WTC11 (cell line): ENCODE data around the gene EML4. TPM values are rescaled to one million over a fixed set of nuclear protein-coding genes. Genes with fewer than 3 reads are reported as not detected.
A peak's percentile ranks its signal among the peaks of the same experiment; 100 is the strongest.

Experiments
- ATAC-seq: fragments of 200-7000 bp; cut with Tn5 transposase; 2 replicates; pipeline ENCODE4 v1.10.0; 2021; ENCODE audit warnings: mild to moderate bottlenecking, moderate library complexity
- CTCF ChIA-PET: fragments of 300-600 bp; sonication (Branson Sonifier 250); formaldehyde crosslinking; loops from one replicate; lab custom pipeline; 2021; ENCODE audit warnings: antibody characterized with exemption; lab: Charles Lee
- POLR2A ChIA-PET: fragments of 350-600 bp; sonication (Branson Sonifier 250); formaldehyde crosslinking; loops from one replicate; lab custom pipeline; 2021; ENCODE audit warnings: antibody characterized with exemption; lab: Charles Lee
- DNase-seq: peaks from one replicate; pipeline ENCODE4 v3.0.0; 2021; ENCODE audit warnings: low spot score
- H3K27ac Mint-ChIP-seq: 2 replicates; pipeline ENCODE4 v1.8.0; 2021; ENCODE audit warnings: mixed read lengths
- H3K27me3 Mint-ChIP-seq: 2 replicates; pipeline ENCODE4 v1.8.0; 2021; ENCODE audit warnings: low read depth, mild to moderate bottlenecking, moderate library complexity, mixed read lengths
- H3K36me3 Mint-ChIP-seq: 2 replicates; pipeline ENCODE4 v1.8.0; 2021; ENCODE audit warnings: mixed read lengths
- H3K4me1 Mint-ChIP-seq: 2 replicates; pipeline ENCODE4 v1.8.0; 2022; ENCODE audit warnings: mixed read lengths
- H3K4me3 Mint-ChIP-seq: 2 replicates; pipeline ENCODE4 v1.8.0; 2021; ENCODE audit warnings: mild to moderate bottlenecking, moderate library complexity, mixed read lengths
- H3K9me3 Mint-ChIP-seq: 2 replicates; pipeline ENCODE4 v1.8.0; 2021; ENCODE audit warnings: mixed read lengths
- CREM ChIP-seq: sonication (generic); formaldehyde crosslinking; IDR thresholded peaks from 2 replicates; pipeline ENCODE4 v1.8.1; 2022; ENCODE audit warnings: mild to moderate bottlenecking, missing genetic modification reagents, moderate library complexity
- FOXJ3 ChIP-seq: sonication (generic); formaldehyde crosslinking; IDR thresholded peaks from 2 replicates; pipeline ENCODE4 v1.9.0; 2021; ENCODE audit warnings: missing genetic modification reagents, mild to moderate bottlenecking, borderline replicate concordance
- FOXK1 ChIP-seq: sonication (generic); formaldehyde crosslinking; IDR thresholded peaks from 2 replicates; pipeline ENCODE4 v1.8.0; 2022; ENCODE audit warnings: mild to moderate bottlenecking, moderate library complexity, missing genetic modification reagents
- FOXP1 ChIP-seq: sonication (generic); formaldehyde crosslinking; IDR thresholded peaks from 2 replicates; pipeline ENCODE4 v1.8.0; 2022; ENCODE audit warnings: missing genetic modification reagents, mild to moderate bottlenecking, moderate library complexity, borderline replicate concordance
- JUN ChIP-seq: sonication (generic); formaldehyde crosslinking; IDR thresholded peaks from 2 replicates; pipeline ENCODE4 v1.8.0; 2023; ENCODE audit warnings: mild to moderate bottlenecking, missing genetic modification reagents
- NR1H2 ChIP-seq: sonication (generic); formaldehyde crosslinking; IDR thresholded peaks from 2 replicates; pipeline ENCODE4 v1.9.0; 2021; ENCODE audit warnings: mild to moderate bottlenecking, moderate library complexity, missing genetic modification reagents
- NR3C1 ChIP-seq: sonication (generic); formaldehyde crosslinking; conservative IDR thresholded peaks from 2 replicates; pipeline ENCODE4 v1.8.1; 2023; ENCODE audit warnings: low read depth, mild to moderate bottlenecking, missing genetic modification reagents
- OVOL2 ChIP-seq: fragments of 250-450 bp; sonication (Bioruptor Pico); IDR thresholded peaks from 2 replicates; pipeline ENCODE4 v1.9.0; 2021; ENCODE audit warnings: mild to moderate bottlenecking, borderline replicate concordance
- PRRX2 ChIP-seq: fragments of 250-450 bp; sonication (Bioruptor Pico); IDR thresholded peaks from 2 replicates; pipeline ENCODE4 v1.8.0; 2021; ENCODE audit warnings: mild to moderate bottlenecking
- SOX15 ChIP-seq: fragments of 250-450 bp; sonication (Bioruptor Pico); IDR thresholded peaks from 2 replicates; pipeline ENCODE4 v1.9.0; 2021; ENCODE audit warnings: mild to moderate bottlenecking
- ZNF317 ChIP-seq: sonication (generic); formaldehyde crosslinking; IDR thresholded peaks from 2 replicates; pipeline ENCODE4 v1.8.1; 2023; ENCODE audit warnings: low read depth, mild to moderate bottlenecking, moderate library complexity, missing genetic modification reagents, borderline replicate concordance
- ZNF671 ChIP-seq: fragments of 250-450 bp; sonication (Bioruptor Pico); IDR thresholded peaks from 2 replicates; pipeline ENCODE4 v1.8.0; 2021; ENCODE audit warnings: mild to moderate bottlenecking
- total RNA-seq: library from RNA; stranded (reverse); gene quantifications from 3 replicates; pipeline ENCODE4 v1.2.3, GENCODE V29; 2021
- TF ChIP-seq, protein P1 (sequence below): sonication (generic); formaldehyde crosslinking; IDR thresholded peaks from 2 replicates; pipeline ENCODE4 v1.8.0; 2022; ENCODE audit warnings: mild to moderate bottlenecking, missing genetic modification reagents
- TF ChIP-seq, protein P2 (sequence below): fragments of 250-450 bp; sonication (Bioruptor Pico); IDR thresholded peaks from 2 replicates; pipeline ENCODE4 v1.8.0; 2021; ENCODE audit warnings: mild to moderate bottlenecking
- TF ChIP-seq, protein P3 (sequence below): sonication (generic); formaldehyde crosslinking; IDR thresholded peaks from 2 replicates; pipeline ENCODE4 v1.8.1; 2023; ENCODE audit warnings: mild to moderate bottlenecking, missing genetic modification reagents, borderline replicate concordance
- TF ChIP-seq, protein P4 (sequence below): fragments of 250-450 bp; sonication (Bioruptor Pico); IDR thresholded peaks from 2 replicates; pipeline ENCODE4 v1.9.0; 2021; ENCODE audit warnings: mild to moderate bottlenecking
- TF ChIP-seq, protein P5 (sequence below): sonication (generic); formaldehyde crosslinking; conservative IDR thresholded peaks from 2 replicates; pipeline ENCODE4 v1.8.1; 2022; ENCODE audit warnings: mild to moderate bottlenecking, missing genetic modification reagents
- TF ChIP-seq, protein P6 (sequence below): sonication (generic); formaldehyde crosslinking; IDR thresholded peaks from 2 replicates; pipeline ENCODE4 v1.8.1; 2022; ENCODE audit warnings: low read depth, mild to moderate bottlenecking, moderate library complexity, missing genetic modification reagents, borderline replicate concordance
- TF ChIP-seq, protein P7 (sequence below): fragments of 250-450 bp; sonication (Bioruptor Pico); IDR thresholded peaks from 2 replicates; pipeline ENCODE4 v2.1.2; 2022; ENCODE audit warnings: mild to moderate bottlenecking, moderate library complexity
- TF ChIP-seq, protein P8 (sequence below): fragments of 250-450 bp; sonication (Bioruptor Pico); conservative IDR thresholded peaks from 2 replicates; pipeline ENCODE4 v1.9.0; 2021; ENCODE audit warnings: mild to moderate bottlenecking

Gene EML4
- total RNA-seq, 1 experiment from 2014 or later: 89.9 TPM

DNA sequence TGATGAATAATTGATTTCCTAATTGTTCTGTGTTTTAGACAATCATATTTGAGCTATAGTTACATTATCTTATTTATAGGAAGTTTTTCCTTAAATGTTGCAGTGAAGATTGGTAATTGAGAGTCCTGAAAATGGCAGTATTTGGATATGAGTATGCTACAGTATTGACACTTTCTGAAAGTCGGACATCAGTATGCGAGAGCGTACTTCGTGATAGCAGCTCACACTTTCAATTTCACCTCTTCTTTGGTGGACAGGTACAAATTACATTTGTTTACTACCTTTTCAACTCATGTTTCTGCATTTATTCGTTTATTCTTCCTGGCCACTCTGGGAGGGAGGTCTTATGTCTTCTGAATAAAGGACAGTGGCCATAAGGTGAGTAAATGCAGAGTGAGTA, 38.7 kb downstream of the EML4 start (continued):
- TF ChIP-seq, protein P1, sequence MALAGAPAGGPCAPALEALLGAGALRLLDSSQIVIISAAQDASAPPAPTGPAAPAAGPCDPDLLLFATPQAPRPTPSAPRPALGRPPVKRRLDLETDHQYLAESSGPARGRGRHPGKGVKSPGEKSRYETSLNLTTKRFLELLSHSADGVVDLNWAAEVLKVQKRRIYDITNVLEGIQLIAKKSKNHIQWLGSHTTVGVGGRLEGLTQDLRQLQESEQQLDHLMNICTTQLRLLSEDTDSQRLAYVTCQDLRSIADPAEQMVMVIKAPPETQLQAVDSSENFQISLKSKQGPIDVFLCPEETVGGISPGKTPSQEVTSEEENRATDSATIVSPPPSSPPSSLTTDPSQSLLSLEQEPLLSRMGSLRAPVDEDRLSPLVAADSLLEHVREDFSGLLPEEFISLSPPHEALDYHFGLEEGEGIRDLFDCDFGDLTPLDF (CRISPR knock-in tag): no peak
- TF ChIP-seq, protein P2, sequence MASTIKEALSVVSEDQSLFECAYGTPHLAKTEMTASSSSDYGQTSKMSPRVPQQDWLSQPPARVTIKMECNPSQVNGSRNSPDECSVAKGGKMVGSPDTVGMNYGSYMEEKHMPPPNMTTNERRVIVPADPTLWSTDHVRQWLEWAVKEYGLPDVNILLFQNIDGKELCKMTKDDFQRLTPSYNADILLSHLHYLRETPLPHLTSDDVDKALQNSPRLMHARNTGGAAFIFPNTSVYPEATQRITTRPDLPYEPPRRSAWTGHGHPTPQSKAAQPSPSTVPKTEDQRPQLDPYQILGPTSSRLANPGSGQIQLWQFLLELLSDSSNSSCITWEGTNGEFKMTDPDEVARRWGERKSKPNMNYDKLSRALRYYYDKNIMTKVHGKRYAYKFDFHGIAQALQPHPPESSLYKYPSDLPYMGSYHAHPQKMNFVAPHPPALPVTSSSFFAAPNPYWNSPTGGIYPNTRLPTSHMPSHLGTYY (CRISPR knock-in tag): no peak
- TF ChIP-seq, protein P3, sequence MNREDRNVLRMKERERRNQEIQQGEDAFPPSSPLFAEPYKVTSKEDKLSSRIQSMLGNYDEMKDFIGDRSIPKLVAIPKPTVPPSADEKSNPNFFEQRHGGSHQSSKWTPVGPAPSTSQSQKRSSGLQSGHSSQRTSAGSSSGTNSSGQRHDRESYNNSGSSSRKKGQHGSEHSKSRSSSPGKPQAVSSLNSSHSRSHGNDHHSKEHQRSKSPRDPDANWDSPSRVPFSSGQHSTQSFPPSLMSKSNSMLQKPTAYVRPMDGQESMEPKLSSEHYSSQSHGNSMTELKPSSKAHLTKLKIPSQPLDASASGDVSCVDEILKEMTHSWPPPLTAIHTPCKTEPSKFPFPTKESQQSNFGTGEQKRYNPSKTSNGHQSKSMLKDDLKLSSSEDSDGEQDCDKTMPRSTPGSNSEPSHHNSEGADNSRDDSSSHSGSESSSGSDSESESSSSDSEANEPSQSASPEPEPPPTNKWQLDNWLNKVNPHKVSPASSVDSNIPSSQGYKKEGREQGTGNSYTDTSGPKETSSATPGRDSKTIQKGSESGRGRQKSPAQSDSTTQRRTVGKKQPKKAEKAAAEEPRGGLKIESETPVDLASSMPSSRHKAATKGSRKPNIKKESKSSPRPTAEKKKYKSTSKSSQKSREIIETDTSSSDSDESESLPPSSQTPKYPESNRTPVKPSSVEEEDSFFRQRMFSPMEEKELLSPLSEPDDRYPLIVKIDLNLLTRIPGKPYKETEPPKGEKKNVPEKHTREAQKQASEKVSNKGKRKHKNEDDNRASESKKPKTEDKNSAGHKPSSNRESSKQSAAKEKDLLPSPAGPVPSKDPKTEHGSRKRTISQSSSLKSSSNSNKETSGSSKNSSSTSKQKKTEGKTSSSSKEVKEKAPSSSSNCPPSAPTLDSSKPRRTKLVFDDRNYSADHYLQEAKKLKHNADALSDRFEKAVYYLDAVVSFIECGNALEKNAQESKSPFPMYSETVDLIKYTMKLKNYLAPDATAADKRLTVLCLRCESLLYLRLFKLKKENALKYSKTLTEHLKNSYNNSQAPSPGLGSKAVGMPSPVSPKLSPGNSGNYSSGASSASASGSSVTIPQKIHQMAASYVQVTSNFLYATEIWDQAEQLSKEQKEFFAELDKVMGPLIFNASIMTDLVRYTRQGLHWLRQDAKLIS: no peak
- no peak for TF ChIP-seq JUN (CRISPR knock-in tag)
- TF ChIP-seq, protein P4, sequence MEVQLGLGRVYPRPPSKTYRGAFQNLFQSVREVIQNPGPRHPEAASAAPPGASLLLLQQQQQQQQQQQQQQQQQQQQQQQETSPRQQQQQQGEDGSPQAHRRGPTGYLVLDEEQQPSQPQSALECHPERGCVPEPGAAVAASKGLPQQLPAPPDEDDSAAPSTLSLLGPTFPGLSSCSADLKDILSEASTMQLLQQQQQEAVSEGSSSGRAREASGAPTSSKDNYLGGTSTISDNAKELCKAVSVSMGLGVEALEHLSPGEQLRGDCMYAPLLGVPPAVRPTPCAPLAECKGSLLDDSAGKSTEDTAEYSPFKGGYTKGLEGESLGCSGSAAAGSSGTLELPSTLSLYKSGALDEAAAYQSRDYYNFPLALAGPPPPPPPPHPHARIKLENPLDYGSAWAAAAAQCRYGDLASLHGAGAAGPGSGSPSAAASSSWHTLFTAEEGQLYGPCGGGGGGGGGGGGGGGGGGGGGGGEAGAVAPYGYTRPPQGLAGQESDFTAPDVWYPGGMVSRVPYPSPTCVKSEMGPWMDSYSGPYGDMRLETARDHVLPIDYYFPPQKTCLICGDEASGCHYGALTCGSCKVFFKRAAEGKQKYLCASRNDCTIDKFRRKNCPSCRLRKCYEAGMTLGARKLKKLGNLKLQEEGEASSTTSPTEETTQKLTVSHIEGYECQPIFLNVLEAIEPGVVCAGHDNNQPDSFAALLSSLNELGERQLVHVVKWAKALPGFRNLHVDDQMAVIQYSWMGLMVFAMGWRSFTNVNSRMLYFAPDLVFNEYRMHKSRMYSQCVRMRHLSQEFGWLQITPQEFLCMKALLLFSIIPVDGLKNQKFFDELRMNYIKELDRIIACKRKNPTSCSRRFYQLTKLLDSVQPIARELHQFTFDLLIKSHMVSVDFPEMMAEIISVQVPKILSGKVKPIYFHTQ (CRISPR knock-in tag): no peak
- TF ChIP-seq ZNF671: no peak
- no peak for TF ChIP-seq OVOL2 (CRISPR knock-in tag)
- no peak for TF ChIP-seq NR3C1 (CRISPR knock-in tag)
- no peak for TF ChIP-seq ZNF317 (CRISPR knock-in tag)
- TF ChIP-seq, protein P5, sequence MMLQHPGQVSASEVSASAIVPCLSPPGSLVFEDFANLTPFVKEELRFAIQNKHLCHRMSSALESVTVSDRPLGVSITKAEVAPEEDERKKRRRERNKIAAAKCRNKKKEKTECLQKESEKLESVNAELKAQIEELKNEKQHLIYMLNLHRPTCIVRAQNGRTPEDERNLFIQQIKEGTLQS (CRISPR knock-in tag): no peak
- TF ChIP-seq, all 79 proteins: peak for 0

DNA sequence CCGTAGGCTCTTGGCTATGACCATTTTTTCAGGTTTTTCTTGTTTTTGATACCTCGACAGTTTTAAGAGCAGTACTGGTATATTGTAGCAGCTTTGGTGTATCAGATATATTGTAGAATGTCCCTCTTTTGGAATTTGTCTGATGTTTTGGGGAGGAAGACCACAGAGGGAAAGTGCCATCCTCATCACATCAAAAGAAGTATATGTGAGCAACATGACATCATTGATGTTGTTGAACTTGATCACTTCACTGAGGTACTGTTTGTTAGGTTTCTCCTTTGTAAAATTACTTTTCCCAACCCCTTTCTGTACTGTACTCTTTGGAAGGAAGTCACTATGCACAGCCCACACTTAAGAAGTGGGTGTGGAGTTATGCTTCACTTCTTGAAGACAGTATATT, 41.0 kb downstream of the EML4 start:
- Mint-ChIP-seq H3K4me1 (peaks cover 22% of the 10 kb centered on the region), H3K9me3 (no peaks in the 10 kb centered on the region), H3K36me3 (no peaks in the 10 kb centered on the region), H3K4me3 (no peak overlapping the region), H3K27ac (0 out of 2 replicates have a peak overlapping the region, but pooled peaks have one; percentile 39), H3K27me3 (no peaks in the 10 kb centered on the region)
- ChIA-PET POLR2A (no interaction called here), CTCF (no interaction called here)
- ATAC-seq: no peak
- TF ChIP-seq, protein P6, sequence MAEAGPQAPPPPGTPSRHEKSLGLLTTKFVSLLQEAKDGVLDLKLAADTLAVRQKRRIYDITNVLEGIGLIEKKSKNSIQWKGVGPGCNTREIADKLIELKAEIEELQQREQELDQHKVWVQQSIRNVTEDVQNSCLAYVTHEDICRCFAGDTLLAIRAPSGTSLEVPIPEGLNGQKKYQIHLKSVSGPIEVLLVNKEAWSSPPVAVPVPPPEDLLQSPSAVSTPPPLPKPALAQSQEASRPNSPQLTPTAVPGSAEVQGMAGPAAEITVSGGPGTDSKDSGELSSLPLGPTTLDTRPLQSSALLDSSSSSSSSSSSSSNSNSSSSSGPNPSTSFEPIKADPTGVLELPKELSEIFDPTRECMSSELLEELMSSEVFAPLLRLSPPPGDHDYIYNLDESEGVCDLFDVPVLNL: no peak
- TF ChIP-seq FOXP1 (CRISPR knock-in tag): no peak
- TF ChIP-seq, protein P7, sequence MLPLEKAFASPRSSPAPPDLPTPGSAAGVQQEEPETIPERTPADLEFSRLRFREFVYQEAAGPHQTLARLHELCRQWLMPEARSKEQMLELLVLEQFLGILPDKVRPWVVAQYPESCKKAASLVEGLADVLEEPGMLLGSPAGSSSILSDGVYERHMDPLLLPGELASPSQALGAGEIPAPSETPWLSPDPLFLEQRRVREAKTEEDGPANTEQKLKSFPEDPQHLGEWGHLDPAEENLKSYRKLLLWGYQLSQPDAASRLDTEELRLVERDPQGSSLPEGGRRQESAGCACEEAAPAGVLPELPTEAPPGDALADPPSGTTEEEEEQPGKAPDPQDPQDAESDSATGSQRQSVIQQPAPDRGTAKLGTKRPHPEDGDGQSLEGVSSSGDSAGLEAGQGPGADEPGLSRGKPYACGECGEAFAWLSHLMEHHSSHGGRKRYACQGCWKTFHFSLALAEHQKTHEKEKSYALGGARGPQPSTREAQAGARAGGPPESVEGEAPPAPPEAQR (CRISPR knock-in tag): no peak
- TF ChIP-seq FOXJ3 (CRISPR knock-in tag): no peak
- no peak for TF ChIP-seq SOX15 (CRISPR knock-in tag)
- TF ChIP-seq PRRX2: no peak
- TF ChIP-seq, protein P8, sequence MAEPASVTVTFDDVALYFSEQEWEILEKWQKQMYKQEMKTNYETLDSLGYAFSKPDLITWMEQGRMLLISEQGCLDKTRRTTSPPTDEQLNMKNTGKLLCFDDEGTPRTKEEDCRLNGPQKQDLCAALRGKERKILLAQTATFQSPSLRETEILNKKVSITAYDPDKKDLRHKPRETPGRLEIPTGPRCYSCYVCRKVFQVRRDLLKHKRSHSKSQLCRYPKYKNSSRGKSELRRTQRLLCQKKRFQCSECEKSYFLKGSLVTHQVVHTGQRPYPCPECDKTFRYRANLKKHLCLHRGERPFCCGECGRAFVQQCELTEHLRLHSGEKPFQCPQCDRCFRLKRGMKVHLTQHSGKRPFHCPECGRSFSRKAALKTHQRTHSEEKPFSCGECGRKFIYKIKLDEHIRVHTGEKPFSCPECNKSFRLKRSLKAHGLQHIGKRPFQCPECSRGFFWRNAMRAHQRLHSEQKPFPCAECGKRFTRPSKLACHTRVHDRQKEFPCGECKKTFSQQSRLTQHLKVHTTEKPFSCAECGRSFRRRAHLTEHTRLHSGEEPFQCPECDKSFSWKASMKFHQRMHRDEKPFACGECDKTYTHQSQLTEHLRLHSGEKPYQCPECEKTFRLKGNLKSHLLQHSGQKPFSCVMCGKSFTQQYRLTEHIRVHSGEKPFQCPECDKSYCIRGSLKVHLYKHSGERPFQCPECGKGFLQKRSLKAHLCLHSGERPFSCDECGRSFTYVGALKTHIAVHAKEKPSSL (CRISPR knock-in tag): no peak
- TF ChIP-seq NR1H2 (CRISPR knock-in tag): no peak
- TF ChIP-seq FOXK1 (CRISPR knock-in tag): no peak
- no peak for TF ChIP-seq ZNF317 (CRISPR knock-in tag)
- TF ChIP-seq CREM: no peak
- DNase-seq: no peak
